ENCODE data around the gene ANTXR2.

The ANTXR2 gene

DNA sequence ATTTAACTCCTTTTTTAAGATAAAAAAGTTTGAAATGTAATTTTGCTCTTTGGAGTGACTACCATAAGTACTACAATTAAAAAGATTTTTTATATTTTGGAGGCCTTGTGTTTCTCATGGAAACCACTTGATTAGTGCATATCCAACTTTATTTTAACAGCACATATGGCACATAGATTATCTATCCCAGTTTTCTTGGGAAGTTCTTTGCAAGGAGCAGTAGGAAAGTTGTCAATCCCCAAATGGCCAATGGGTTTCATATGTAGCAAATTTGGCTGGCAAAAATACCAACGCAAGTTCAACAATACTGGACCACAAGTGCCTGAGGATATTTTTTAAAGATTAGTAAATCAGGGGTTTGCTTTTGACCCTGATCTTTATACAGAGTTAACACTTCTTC, 15.4 kb upstream of the ANTXR2 start:
- Histone ChIP-seq H3K27ac (ENCODE audit: low read depth, low read length, poor library complexity, severe bottlenecking) (no peak overlapping the region), H3K9me2 (ENCODE audit: low read depth, low read length) (no peaks in the 10 kb centered on the region), H3K36me3 (ENCODE audit: insufficient read depth, low read length) (no peaks in the 10 kb centered on the region), H3K27me3 (ENCODE audit: insufficient read depth, low read length) (no peaks in the 10 kb centered on the region), H3K9me3 (ENCODE audit: low read length) (no peaks in the 10 kb centered on the region), H3K4me3 (ENCODE audit: low read depth, low read length, poor library complexity, severe bottlenecking) (no peak overlapping the region), H3K9ac (ENCODE audit: low read length) (no peak overlapping the region), H3F3A (ENCODE audit: insufficient read depth, low read length) (no peaks in the 10 kb centered on the region), H2AFZ (ENCODE audit: low read length) (no peak overlapping the region), H3K4me2 (ENCODE audit: low read length) (no peak overlapping the region), H4K20me1 (ENCODE audit: insufficient read depth, low read length) (no peaks in the 10 kb centered on the region), H3K4me1 (ENCODE audit: insufficient read depth, low read length, severe bottlenecking) (no peaks in the 10 kb centered on the region), H3K79me2 (ENCODE audit: insufficient read depth, low read length) (no peaks in the 10 kb centered on the region)
- no peak for TF ChIP-seq EZH2 (IDR thresholded peaks at IDR 0.05; ENCODE audit: borderline replicate concordance, low read length)
- TF ChIP-seq, protein P1, sequence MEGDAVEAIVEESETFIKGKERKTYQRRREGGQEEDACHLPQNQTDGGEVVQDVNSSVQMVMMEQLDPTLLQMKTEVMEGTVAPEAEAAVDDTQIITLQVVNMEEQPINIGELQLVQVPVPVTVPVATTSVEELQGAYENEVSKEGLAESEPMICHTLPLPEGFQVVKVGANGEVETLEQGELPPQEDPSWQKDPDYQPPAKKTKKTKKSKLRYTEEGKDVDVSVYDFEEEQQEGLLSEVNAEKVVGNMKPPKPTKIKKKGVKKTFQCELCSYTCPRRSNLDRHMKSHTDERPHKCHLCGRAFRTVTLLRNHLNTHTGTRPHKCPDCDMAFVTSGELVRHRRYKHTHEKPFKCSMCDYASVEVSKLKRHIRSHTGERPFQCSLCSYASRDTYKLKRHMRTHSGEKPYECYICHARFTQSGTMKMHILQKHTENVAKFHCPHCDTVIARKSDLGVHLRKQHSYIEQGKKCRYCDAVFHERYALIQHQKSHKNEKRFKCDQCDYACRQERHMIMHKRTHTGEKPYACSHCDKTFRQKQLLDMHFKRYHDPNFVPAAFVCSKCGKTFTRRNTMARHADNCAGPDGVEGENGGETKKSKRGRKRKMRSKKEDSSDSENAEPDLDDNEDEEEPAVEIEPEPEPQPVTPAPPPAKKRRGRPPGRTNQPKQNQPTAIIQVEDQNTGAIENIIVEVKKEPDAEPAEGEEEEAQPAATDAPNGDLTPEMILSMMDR (IDR thresholded peaks at IDR 0.05; ENCODE audit: low read length): no peak

DNA sequence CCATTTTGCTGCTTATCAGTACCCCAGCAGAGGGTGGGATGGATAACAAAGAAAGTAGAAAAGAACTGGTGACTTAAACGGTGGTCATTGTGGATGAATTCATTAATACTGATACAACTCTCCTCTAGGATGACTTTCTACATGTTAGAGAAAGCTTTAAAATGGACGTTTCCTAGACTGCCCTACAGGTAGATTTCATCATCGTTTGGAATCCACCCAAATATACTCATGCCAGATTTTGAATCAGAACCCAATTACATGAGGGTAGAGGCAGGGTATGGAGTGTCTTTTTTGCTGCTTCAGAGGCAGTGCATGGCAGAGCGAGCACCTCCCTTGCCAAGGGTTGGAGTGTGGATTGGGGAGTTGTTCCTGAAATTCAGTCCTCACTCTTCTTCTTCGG, 13.3 kb upstream of the ANTXR2 start:
- no peaks in the 10 kb centered on the region for H3F3A ChIP-seq (ENCODE audit: insufficient read depth, low read length)
- no peak overlapping the region for H3K4me2 ChIP-seq (ENCODE audit: low read length)
- H2AFZ ChIP-seq (ENCODE audit: low read length): no peak overlapping the region
- no peaks in the 10 kb centered on the region for H3K36me3 ChIP-seq (ENCODE audit: insufficient read depth, low read length)
- TF ChIP-seq EZH2 (IDR thresholded peaks at IDR 0.05; ENCODE audit: borderline replicate concordance, low read length): no peak
- TF ChIP-seq, protein P1 (IDR thresholded peaks at IDR 0.05; ENCODE audit: low read length): no peak
- no peaks in the 10 kb centered on the region for H4K20me1 ChIP-seq (ENCODE audit: insufficient read depth, low read length)
- H3K9ac ChIP-seq (ENCODE audit: low read length): no peak overlapping the region
- no peaks in the 10 kb centered on the region for H3K9me3 ChIP-seq (ENCODE audit: low read length)
- no peak overlapping the region for H3K4me3 ChIP-seq (ENCODE audit: low read depth, low read length, poor library complexity, severe bottlenecking)
- H3K4me1 ChIP-seq (ENCODE audit: insufficient read depth, low read length, severe bottlenecking): no peaks in the 10 kb centered on the region
- no peaks in the 10 kb centered on the region for H3K9me2 ChIP-seq (ENCODE audit: low read depth, low read length)
- H3K27ac ChIP-seq (ENCODE audit: low read depth, low read length, poor library complexity, severe bottlenecking): no peak overlapping the region
- no peaks in the 10 kb centered on the region for H3K79me2 ChIP-seq (ENCODE audit: insufficient read depth, low read length)
- no peaks in the 10 kb centered on the region for H3K27me3 ChIP-seq (ENCODE audit: insufficient read depth, low read length)

DNA sequence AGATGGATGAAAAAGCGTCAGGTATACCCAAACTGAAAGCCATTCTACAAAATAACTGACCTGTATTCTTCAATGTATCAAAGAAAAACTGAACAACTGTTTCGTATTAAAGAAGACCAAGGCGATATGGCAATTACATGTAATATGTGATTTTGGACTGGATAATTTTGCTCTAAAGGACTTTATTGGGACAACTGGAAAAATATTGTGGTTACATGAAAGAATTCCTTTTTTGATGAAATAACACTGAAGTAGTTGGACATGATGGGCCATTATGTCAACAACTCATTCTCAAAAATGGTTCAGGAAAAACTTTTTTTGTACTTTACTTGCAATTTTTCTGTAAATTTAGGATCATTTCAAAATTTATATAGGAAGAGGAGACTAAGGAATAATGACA, 12.1 kb upstream of the ANTXR2 start:
- Histone ChIP-seq H3K4me1 (ENCODE audit: insufficient read depth, low read length, severe bottlenecking) (no peaks in the 10 kb centered on the region), H3F3A (ENCODE audit: insufficient read depth, low read length) (no peaks in the 10 kb centered on the region), H3K27ac (ENCODE audit: low read depth, low read length, poor library complexity, severe bottlenecking) (no peak overlapping the region), H3K79me2 (ENCODE audit: insufficient read depth, low read length) (no peaks in the 10 kb centered on the region), H3K9me3 (ENCODE audit: low read length) (no peaks in the 10 kb centered on the region), H3K9me2 (ENCODE audit: low read depth, low read length) (no peaks in the 10 kb centered on the region), H3K4me2 (ENCODE audit: low read length) (no peak overlapping the region), H3K9ac (ENCODE audit: low read length) (no peak overlapping the region), H4K20me1 (ENCODE audit: insufficient read depth, low read length) (no peaks in the 10 kb centered on the region), H3K4me3 (ENCODE audit: low read depth, low read length, poor library complexity, severe bottlenecking) (no peak overlapping the region), H3K36me3 (ENCODE audit: insufficient read depth, low read length) (no peaks in the 10 kb centered on the region), H3K27me3 (ENCODE audit: insufficient read depth, low read length) (no peaks in the 10 kb centered on the region), H2AFZ (ENCODE audit: low read length) (no peak overlapping the region)
- TF ChIP-seq, protein P1 (IDR thresholded peaks at IDR 0.05; ENCODE audit: low read length): no peak
- no peak for TF ChIP-seq EZH2 (IDR thresholded peaks at IDR 0.05; ENCODE audit: borderline replicate concordance, low read length)
